Measurements from ENCODE around the gene ELSPBP1.
"Not testable (repeated sequence)": the region's sequence is repeated elsewhere in the genome, so short reads cannot be mapped to it uniquely, and the experiment has no call there.

ELSPBP1 gene

DNA sequence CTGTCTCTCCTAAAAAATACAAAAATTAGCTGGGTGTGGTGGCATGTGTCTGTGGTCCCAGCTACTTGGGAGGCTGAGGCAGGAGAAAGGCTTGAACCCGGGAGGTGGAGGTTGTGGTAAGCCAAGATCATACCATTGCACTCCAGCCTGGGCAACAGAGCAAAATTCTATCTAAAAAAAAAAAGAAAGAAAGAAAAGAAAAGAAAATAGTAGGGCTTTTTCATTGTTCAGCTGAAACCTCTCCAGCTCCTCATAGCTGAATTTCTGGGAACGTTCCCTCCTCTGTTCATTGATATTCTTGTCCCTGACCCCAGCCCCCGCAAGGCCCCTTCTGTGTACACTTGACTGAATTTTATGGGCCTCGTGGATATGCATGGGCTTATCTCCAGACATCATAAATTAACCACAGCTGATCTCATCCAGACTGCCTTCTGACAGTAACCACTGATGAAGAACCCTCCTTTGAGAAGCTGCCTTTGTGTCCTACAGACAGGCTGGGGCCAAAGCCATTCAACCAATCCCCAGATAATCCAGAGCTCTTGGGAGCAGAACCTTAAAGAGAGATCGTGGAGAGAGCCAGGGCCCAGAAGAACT is at the start of gene ELSPBP1:
ELSPBP1 (plus strand) TSS at position 424 of the 594 bp plus-strand sequence. CDS start 14,036 bp downstream, outside the sequence.
- no peak for DNase-seq

DNA sequence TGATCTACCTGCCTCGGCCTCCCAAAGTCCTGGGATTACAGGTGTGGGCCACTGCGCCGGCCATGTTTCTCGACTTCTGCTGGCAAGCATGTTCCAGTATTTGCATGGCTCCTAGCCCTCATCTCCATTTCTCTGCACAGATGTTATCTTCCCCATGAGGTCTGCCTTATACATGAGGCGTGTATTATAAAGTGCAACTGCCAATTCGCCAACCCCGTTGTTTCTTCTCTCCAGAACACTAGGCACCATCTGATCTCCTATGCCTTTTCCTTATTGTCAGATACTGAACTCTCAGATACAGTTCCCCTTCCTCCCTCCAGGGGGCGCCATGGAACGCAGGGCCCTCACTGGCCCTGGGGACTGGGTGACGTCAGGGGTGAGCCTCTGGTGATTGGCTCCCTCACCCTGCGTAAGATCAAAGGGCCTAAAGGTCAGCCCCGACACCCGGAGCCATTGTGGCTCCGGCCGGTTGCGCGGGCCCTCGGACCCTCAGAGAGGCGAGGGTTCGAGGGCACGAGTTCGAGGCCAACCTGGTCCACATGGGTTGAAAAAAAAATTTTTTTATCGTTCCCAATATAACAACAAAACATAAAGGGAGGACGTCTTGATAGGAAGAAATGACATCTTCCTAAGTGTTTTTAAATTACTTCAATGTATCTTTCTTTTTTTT is 44.4 kb upstream of the ELSPBP1 start:
- DNase-seq, result not testable (repeated sequence)

GRCh38 chr19:47952132-47952531 is 42.3 kb upstream of the ELSPBP1 start:
- DNase-seq, result not testable (repeated sequence)

DNA sequence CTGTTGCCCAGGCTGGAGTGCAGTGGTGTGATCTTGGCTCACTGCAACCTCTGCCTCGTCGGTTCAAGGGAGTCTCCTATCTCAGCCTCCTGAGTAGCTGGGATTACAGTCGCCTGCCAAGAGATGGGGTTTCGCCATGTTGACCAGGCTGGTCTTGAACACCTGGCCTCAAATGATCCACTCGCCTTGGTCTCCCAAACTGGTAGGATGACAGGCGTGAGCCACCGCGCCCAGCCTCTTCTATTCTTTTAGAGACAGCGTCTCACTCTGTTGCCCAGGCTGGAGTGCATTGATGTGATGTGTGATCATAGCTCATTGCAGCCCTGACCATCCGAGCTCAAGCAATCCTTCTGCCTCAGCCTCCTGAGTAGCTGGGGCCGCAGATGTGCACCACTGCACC is 38.5 kb upstream of the ELSPBP1 start:
- not testable (repeated sequence) for DNase-seq

DNA sequence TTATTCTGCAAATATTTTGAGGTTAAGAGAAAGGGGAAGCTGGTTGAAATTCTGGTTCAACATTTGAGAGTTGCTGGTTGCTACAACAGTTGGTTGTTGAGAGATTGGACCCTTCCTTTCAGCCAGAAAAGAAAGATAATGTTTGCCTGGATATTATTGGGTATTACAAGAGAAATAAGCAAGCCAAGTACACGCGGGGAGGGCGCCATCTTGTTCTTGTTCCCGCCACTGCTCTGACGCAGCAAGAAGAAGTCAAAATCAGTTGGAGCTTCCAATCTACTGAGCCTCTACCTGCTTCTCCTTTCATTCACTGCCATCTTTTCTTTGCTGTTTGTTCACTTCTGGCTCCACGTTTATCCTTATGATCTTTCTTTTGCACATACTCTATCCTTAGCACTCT is 20.9 kb upstream of the ELSPBP1 start:
- DNase-seq, result no peak

DNA sequence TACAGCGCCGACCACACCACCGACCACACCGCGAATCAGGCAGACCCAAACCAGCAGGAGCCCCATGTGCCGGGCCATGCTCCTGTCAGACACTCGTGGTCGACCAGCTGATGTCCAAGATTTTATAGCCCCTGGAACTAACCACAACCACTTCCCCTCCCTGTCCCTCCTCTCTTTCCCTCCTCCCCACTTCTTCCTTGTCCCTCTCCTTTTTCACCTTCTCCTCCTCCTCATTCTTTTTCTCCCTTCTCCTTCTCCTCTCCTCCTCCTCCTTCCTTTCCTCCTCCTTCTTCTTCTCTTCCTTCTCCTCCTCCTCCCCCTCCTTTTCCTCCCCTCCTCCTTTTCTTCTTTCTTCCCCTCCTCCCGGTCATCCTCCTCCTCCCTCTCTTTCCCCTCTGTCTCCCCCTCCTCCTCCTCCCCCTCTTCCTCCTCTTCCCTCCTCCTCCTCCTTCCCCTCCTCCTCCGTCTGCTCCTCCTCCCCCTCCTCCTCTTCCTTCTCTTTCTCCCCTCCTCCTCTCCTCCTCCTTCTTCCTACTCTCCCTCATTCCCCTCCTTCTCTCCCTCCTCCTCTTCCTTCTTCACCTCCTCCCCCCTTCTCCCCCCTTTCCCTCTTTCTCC is 3.1 kb upstream of the ELSPBP1 start:
- no peak for DNase-seq

- DNase-seq, result no peak
Observed at GRCh38 chr19:47992070-47992469, 2.4 kb upstream of the ELSPBP1 start, which contains the start of gene BSPH1. TSS of gene BSPH1 (minus strand) at chr19:47992170. CDS start at chr19:47992081, 89 bp downstream.

DNA sequence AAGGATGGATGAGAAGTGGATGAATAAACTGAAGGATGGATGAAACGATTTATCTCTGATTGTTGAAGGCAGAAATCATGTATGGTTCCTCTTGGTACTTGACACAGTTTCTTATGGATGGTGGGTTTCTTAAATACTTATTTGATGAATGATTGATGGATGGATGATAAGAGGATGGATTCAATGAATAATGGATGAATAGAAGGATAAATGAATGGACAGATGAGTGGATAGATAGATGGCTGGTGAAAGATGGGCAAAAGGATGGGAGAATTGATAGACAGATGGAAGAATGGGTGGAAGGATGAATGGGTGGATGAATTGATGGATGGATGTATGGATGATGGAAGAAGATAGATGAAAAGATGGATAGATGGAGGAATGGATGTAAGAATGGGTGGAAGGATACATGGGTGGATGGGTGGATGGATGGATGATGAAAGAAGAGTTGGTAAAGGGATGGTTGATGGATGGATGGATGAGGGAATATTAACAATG is 1.8 kb downstream of the ELSPBP1 start:
- no peak for DNase-seq

GRCh38 chr19:47998800-47999199 is 4.4 kb downstream of the ELSPBP1 start:
- no peak for DNase-seq

GRCh38 chr19:48000846-48001245 is 6.4 kb downstream of the ELSPBP1 start:
- DNase-seq, result no peak

- no peak for DNase-seq
Observed at GRCh38 chr19:48004236-48004635, 9.8 kb downstream of the ELSPBP1 start.

DNA sequence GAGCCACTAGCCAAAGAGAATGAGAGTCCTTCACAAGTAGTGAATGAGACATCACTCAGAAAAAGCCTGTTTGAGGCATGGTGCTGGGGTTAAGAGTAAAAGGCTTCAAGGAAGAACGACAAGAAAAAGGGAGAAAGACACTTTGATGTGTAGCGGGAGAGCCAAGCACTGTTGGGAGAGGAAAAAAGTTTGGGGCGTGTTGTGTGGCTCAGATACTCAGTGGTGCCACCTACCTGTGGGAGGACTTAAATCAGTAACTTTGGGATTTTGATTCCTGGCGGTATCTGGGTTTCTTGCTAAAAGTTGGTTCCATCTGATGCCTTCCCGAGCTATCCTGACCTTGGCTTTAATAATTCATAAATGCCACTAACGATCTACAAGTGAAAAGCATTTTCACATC is 12.3 kb downstream of the ELSPBP1 start:
- DNase-seq, result no peak

- no peak for DNase-seq
Observed at GRCh38 chr19:48010932-48011758, 16.7 kb downstream of the ELSPBP1 start.

GRCh38 chr19:48020686-48021085 is 26.3 kb downstream of the ELSPBP1 start:
- DNase-seq, result no peak

DNA sequence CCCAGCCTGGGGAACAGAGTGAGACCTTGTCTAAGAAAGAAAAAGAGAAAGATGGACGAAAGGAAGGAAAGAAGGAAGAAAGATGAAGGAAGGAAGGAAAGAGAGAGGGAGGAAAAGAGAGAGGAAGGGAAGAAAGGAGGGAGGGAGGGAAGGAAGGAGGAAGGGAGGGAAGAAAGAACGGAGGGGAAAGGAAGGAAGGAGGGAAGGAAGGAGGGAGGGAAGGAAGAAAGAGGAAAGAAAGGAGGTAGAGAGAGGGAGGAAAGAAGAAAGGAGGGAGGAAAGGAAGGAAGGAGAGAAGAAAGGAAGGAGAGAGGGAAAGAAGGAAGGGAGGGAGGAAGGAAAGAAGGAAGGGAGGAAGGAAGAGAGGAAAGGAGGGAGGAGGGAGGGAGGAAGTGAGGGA is 28.6 kb downstream of the ELSPBP1 start:
- DNase-seq, result no peak

- no peak for DNase-seq
Observed at GRCh38 chr19:48023518-48023917, 29.1 kb downstream of the ELSPBP1 start.

GRCh38 chr19:48025480-48025879 is 31.0 kb downstream of the ELSPBP1 start:
- no peak for DNase-seq

GRCh38 chr19:48029431-48029830 is 35.0 kb downstream of the ELSPBP1 start:
- no peak for DNase-seq

DNA sequence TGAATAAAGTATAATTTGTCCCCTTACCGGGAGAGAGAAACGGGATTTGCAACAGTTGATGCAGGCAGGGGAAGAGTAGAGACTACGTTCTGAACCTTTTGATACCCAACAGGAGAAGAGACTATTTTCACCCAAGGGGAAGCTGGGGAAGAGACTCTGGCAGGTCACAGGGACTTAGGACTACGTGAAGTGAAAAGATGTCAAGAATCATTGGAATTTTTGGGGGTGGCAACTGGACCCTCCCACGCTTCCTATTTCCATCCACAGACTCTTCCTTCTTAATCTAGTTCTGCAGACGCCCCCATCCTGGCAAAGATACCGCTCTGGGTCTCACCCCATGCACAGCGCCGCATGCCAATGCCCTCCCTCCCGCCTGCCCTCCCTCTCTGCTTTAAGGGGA is 35.6 kb downstream of the ELSPBP1 start:
- DNase-seq, result no peak

- no peak for DNase-seq
Observed at GRCh38 chr19:48033604-48034003, 39.2 kb downstream of the ELSPBP1 start.

DNA sequence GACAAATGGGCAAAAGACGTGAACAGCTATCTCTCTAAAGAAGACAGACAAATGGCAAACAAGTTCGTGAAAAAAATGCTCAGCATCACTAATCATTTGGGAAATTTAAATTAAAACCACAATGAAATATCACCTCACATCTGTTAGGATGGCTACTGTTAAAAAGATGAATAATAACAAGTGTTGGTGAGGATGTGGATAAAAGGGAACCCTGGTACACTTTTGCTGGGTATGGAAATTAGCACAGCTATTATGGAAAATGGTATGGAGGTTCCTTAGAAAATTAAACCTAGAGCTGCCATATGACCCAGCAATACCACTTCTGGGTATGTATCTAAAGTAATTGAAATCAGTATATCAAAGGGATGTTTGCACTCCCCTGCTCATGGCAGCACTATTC is 42.3 kb downstream of the ELSPBP1 start:
- no peak for DNase-seq

GRCh38 chr19:48041877-48042580 is 47.6 kb downstream of the ELSPBP1 start:
- DNase-seq, result no peak

All from activated CD8-positive, alpha-beta memory T cell treated with anti-CD3 and anti-CD28 coated beads, Interleukin-2, amount 50 U/mL, for 4 hours (primary cell).